Stimulated activated memory B cell treated with anti-CD40 and anti-IgM and Interleukin-4, amounts not matched to agents 10 μg/mL and 1 μg/mL and 100 μg/mL, for 72 hours (primary cell): ENCODE results near the gene DNPH1.

Experiments
- ATAC-seq: fragments of 150-1000 bp; cut with Tn5 transposase; 2 replicates; pipeline ENCODE4 v1.10.0; 2021
- H3K27ac Mint-ChIP-seq: one replicate; pipeline ENCODE4 v1.8.0; 2022; ENCODE audit warnings: mild to moderate bottlenecking, mixed read lengths
- H3K27me3 Mint-ChIP-seq: one replicate; pipeline ENCODE4 v1.8.0; 2022; ENCODE audit warnings: mixed read lengths
- H3K36me3 Mint-ChIP-seq: one replicate; pipeline ENCODE4 v1.8.0; 2022; ENCODE audit warnings: mixed read lengths
- H3K4me1 Mint-ChIP-seq: one replicate; pipeline ENCODE4 v1.8.0; 2022; ENCODE audit warnings: mixed read lengths
- H3K4me3 Mint-ChIP-seq: one replicate; pipeline ENCODE4 v1.8.0; 2022; ENCODE audit warnings: mild to moderate bottlenecking, moderate library complexity, mixed read lengths
- H3K9me3 Mint-ChIP-seq: one replicate; pipeline ENCODE4 v1.8.0; 2022; ENCODE audit warnings: mixed read lengths

Gene DNPH1

GRCh38 chr6:43256670-43257366 lies 27.5 kb upstream of the DNPH1 start:
- Mint-ChIP-seq H3K27me3 (peaks cover 67% of the 10 kb centered on the region), H3K36me3 (no peaks in the 10 kb centered on the region), H3K4me1 (peaks cover 22% of the 10 kb centered on the region), H3K27ac (no peak overlapping the region), H3K9me3 (no peaks in the 10 kb centered on the region), H3K4me3 (no peak overlapping the region)
- no peak for ATAC-seq

- Mint-ChIP-seq H3K9me3 (no peaks in the 10 kb centered on the region), H3K4me1 (peaks cover 34% of the 10 kb centered on the region), H3K27ac (no peak overlapping the region), H3K27me3 (peaks cover 76% of the 10 kb centered on the region), H3K4me3 (no peak overlapping the region), H3K36me3 (no peaks in the 10 kb centered on the region)
- no peak for ATAC-seq
Observed at GRCh38 chr6:43255408-43256054, 26.2 kb upstream of the DNPH1 start.

GRCh38 chr6:43254846-43255245 lies 25.6 kb upstream of the DNPH1 start:
- Mint-ChIP-seq H3K27me3 (peaks cover 76% of the 10 kb centered on the region), H3K36me3 (no peaks in the 10 kb centered on the region), H3K27ac (no peak overlapping the region), H3K4me1 (peaks cover 34% of the 10 kb centered on the region), H3K9me3 (no peaks in the 10 kb centered on the region), H3K4me3 (no peak overlapping the region)
- no peak for ATAC-seq

GRCh38 chr6:43254138-43254817 lies 25.0 kb upstream of the DNPH1 start:
- Mint-ChIP-seq H3K27ac (no peak overlapping the region), H3K4me1 (peaks cover 34% of the 10 kb centered on the region), H3K36me3 (no peaks in the 10 kb centered on the region), H3K27me3 (peaks cover 71% of the 10 kb centered on the region), H3K4me3 (no peak overlapping the region), H3K9me3 (no peaks in the 10 kb centered on the region)
- ATAC-seq: no peak

GRCh38 chr6:43253401-43253800 lies 24.1 kb upstream of the DNPH1 start:
- H3K27me3 Mint-ChIP-seq: peaks cover 66% of the 10 kb centered on the region
- peak overlapping the region; percentile 0 for H3K27ac Mint-ChIP-seq
- H3K36me3 Mint-ChIP-seq: no peaks in the 10 kb centered on the region
- no peak overlapping the region for H3K4me3 Mint-ChIP-seq
- H3K9me3 Mint-ChIP-seq: no peaks in the 10 kb centered on the region
- peaks cover 34% of the 10 kb centered on the region for H3K4me1 Mint-ChIP-seq
- no peak for ATAC-seq

- peak; percentile 38 for ATAC-seq
- peaks cover 40% of the 10 kb centered on the region for H3K4me1 Mint-ChIP-seq
- peaks cover 49% of the 10 kb centered on the region for H3K27me3 Mint-ChIP-seq
- no peaks in the 10 kb centered on the region for H3K36me3 Mint-ChIP-seq
- no peaks in the 10 kb centered on the region for H3K9me3 Mint-ChIP-seq
- H3K27ac Mint-ChIP-seq: peak overlapping the region; percentile 67
- peak overlapping the region; percentile 63 for H3K4me3 Mint-ChIP-seq
Observed at GRCh38 chr6:43250992-43251373, 21.7 kb upstream of the DNPH1 start.

GRCh38 chr6:43248791-43249190 lies 19.5 kb upstream of the DNPH1 start:
- Mint-ChIP-seq H3K36me3 (no peaks in the 10 kb centered on the region), H3K4me1 (peaks cover 37% of the 10 kb centered on the region), H3K27me3 (peaks cover 29% of the 10 kb centered on the region), H3K9me3 (no peaks in the 10 kb centered on the region), H3K27ac (no peak overlapping the region), H3K4me3 (no peak overlapping the region)
- ATAC-seq: no peak

- ATAC-seq: no peak
- Mint-ChIP-seq H3K36me3 (no peaks in the 10 kb centered on the region), H3K9me3 (no peaks in the 10 kb centered on the region), H3K4me3 (peak overlapping the region; percentile 81), H3K27me3 (peaks cover 22% of the 10 kb centered on the region), H3K4me1 (peaks cover 35% of the 10 kb centered on the region), H3K27ac (peak overlapping the region; percentile 86)
Observed at GRCh38 chr6:43248101-43248500, 18.8 kb upstream of the DNPH1 start.

- peaks cover 15% of the 10 kb centered on the region for H3K27me3 Mint-ChIP-seq
- H3K4me1 Mint-ChIP-seq: peaks cover 35% of the 10 kb centered on the region
- peak overlapping the region; percentile 81 for H3K4me3 Mint-ChIP-seq
- H3K27ac Mint-ChIP-seq: peak overlapping the region; percentile 86
- H3K9me3 Mint-ChIP-seq: no peaks in the 10 kb centered on the region
- peak; percentile 95 for ATAC-seq
- no peaks in the 10 kb centered on the region for H3K36me3 Mint-ChIP-seq
Observed at GRCh38 chr6:43247114-43247999, 18.1 kb upstream of the DNPH1 start.

GRCh38 chr6:43246301-43247113 lies 17.2 kb upstream of the DNPH1 start:
- H3K9me3 Mint-ChIP-seq: no peaks in the 10 kb centered on the region
- H3K4me3 Mint-ChIP-seq: peak overlapping the region; percentile 81
- H3K27me3 Mint-ChIP-seq: peaks cover 6% of the 10 kb centered on the region
- H3K27ac Mint-ChIP-seq: peak overlapping the region; percentile 86
- peak; percentile 70 for ATAC-seq
- H3K4me1 Mint-ChIP-seq: peaks cover 29% of the 10 kb centered on the region
- no peaks in the 10 kb centered on the region for H3K36me3 Mint-ChIP-seq

- no peak for ATAC-seq
- Mint-ChIP-seq H3K36me3 (peaks cover 7% of the 10 kb centered on the region), H3K27me3 (no peaks in the 10 kb centered on the region), H3K4me3 (no peak overlapping the region), H3K27ac (no peak overlapping the region), H3K9me3 (peaks cover 4% of the 10 kb centered on the region), H3K4me1 (peaks cover 20% of the 10 kb centered on the region)
Observed at GRCh38 chr6:43243664-43244321, 14.5 kb upstream of the DNPH1 start.

- H3K27ac Mint-ChIP-seq: no peak within 1 kb of the TSS
- H3K27me3 Mint-ChIP-seq: no peaks in the 10 kb centered on the region
- no peak for ATAC-seq
- H3K4me3 Mint-ChIP-seq: no peak within 1 kb of the TSS
- peaks cover 19% of the 10 kb centered on the region for H3K4me1 Mint-ChIP-seq
- peaks cover 4% of the 10 kb centered on the region for H3K9me3 Mint-ChIP-seq
- peaks cover 7% of the 10 kb centered on the region for H3K36me3 Mint-ChIP-seq
Observed at GRCh38 chr6:43242908-43243663, 13.8 kb upstream of the DNPH1 start, which contains the start of gene TTBK1. TTBK1 (plus strand) TSS chr6:43243481; CDS start chr6:43246661, 3,180 bp downstream.

- H3K27me3 Mint-ChIP-seq: peaks cover 13% of the 10 kb centered on the region
- H3K4me1 Mint-ChIP-seq: peaks cover 6% of the 10 kb centered on the region
Observed at GRCh38 chr6:43241446-43241845, 12.2 kb upstream of the DNPH1 start.

More at GRCh38 chr6:43241446-43241845, 12.2 kb upstream of the DNPH1 start:
- H3K36me3 Mint-ChIP-seq: peaks cover 7% of the 10 kb centered on the region
- no peak overlapping the region for H3K4me3 Mint-ChIP-seq
- H3K9me3 Mint-ChIP-seq: peaks cover 4% of the 10 kb centered on the region
- H3K27ac Mint-ChIP-seq: no peak overlapping the region
- ATAC-seq: no peak
